Subcutaneous adipose tissue (tissue), 4 donors: ENCODE data around the gene BOD1L1. TPM values are rescaled to one million over a fixed set of nuclear protein-coding genes. Genes with fewer than 3 reads are reported as not detected.

Experiments
- CTCF ChIP-seq: fragments of 450-650 bp; IDR thresholded peaks from one replicate; pipeline ENCODE4 v1.5.1; 2016; ENCODE audit warnings: low read depth, mild to moderate bottlenecking, control low read depth, antibody characterized with exemption, moderate library complexity
- total RNA-seq, 4 donors: library from RNA; depleted of rRNA; stranded (reverse); fragments of >200 nt; gene quantifications; one replicate each; pipeline ENCODE4 v1.1.0, GENCODE V29; 2016

BOD1L1 gene
- total RNA-seq, 4 donors from 2014 or later, result 41.1 to 51.4 (median 43.1) TPM

- TF ChIP-seq CTCF, result no peak
Measured at GRCh38 chr4:13616597-13616996, 10.9 kb downstream of the BOD1L1 start.

DNA sequence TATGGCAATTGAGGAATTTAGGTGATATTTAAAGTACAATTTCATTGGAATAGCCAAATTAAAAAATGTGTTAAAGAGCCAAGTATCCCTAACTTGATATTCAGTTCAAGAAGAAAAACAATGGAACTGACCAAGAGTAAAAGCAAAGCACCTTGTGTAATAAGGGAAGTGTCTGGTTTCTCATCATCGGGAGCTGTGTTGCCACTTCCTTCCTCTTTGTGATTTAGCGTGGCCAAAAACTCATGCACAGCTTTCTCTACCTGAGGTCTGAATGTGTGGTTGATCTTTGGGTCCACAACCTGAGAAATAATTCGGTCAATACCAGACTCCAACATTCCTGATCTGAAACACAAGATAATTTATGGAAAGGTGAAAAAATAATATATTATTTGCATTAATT, 12.4 kb downstream of the BOD1L1 start:
- no peak for TF ChIP-seq CTCF

GRCh38 chr4:13612569-13612968, 15.0 kb downstream of the BOD1L1 start:
- TF ChIP-seq CTCF, result no peak

GRCh38 chr4:13611283-13611842, 16.2 kb downstream of the BOD1L1 start:
- TF ChIP-seq CTCF, result no peak

- no peak for TF ChIP-seq CTCF
Measured at GRCh38 chr4:13605330-13605729, 22.2 kb downstream of the BOD1L1 start.

DNA sequence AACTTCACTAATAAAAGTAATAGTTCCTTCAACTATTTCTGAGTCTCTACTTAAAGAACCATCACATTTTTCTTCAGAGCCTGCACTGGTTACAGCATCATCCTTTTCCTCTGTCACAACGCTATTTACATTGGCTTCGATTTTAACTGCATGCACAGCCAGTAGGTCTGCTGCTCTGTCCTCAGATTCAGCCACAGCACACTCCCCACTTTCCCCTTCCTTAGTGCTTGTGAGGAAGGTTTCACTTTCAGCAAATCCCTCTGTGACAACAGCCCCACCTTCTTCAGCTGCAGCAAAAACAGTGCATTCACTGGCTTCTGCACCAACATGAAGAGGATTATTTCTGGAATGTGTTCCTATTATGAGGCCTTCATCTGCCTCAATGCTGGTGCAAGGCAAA, 25.7 kb downstream of the BOD1L1 start:
- TF ChIP-seq CTCF, result no peak

DNA sequence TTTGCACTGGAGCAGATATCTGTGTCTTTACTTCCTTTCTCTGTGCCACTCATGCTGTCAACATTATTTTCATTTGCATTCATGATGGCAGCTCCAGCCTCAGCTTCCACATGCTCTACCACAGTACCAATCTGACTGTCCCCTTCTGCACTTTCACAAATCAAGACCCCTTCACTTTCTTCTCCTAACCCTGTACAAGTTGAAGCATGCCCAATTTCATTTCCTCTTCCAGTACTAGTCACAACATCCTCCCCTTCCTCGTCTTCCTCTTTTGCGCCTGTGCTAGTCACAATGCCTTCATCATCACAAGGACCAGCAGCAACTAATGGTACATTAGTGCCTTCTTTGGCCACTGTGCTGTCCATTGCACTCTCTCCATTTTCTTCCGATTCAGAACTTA, 26.5 kb downstream of the BOD1L1 start:
- no peak for TF ChIP-seq CTCF
